Liver (tissue), 9 donors: ENCODE measurements around the gene MRPL9. TPM values are rescaled to one million over a fixed set of nuclear protein-coding genes. Genes with fewer than 3 reads are reported as not detected.
A peak's percentile ranks its signal among the peaks of the same experiment; 100 is the strongest.

Source experiments
- DNase-seq: peaks from one replicate; pipeline ENCODE4 v3.0.0-alpha.2; 2017; ENCODE audit warnings: low spot score
- H3K27ac ChIP-seq, 2 donors: one replicate each; pipeline ENCODE4 v1.7.0; 2013; ENCODE audit warnings: inconsistent platforms in 2 of 2, low read length in 2 of 2, control low read depth in 1 of 2, low read depth in 1 of 2, mild to moderate bottlenecking in 1 of 2
- H3K27me3 ChIP-seq, 4 donors: one replicate each; pipeline versions ENCODE4 v1.6.1 to v1.7.0; 2013; ENCODE audit warnings: low read length in 3 of 4, inconsistent platforms in 1 of 4, mild to moderate bottlenecking in 1 of 4, moderate library complexity in 1 of 4; ENCODE audit not compliant: control insufficient read depth in 4 of 4, insufficient read depth in 4 of 4
- H3K36me3 ChIP-seq, 4 donors: one replicate each; pipeline versions ENCODE4 v1.6.1 to v1.7.0; 2013; ENCODE audit warnings: low read length in 3 of 4, mild to moderate bottlenecking in 3 of 4, low read depth in 1 of 4, moderate library complexity in 1 of 4; ENCODE audit not compliant: control insufficient read depth in 4 of 4, insufficient read depth in 3 of 4
- H3K4me1 ChIP-seq, 4 donors: one replicate each; pipeline versions ENCODE4 v1.6.1 to v1.7.0; 2013; ENCODE audit warnings: low read length in 3 of 4, mild to moderate bottlenecking in 3 of 4, moderate library complexity in 1 of 4; ENCODE audit not compliant: control insufficient read depth in 4 of 4, insufficient read depth in 4 of 4
- H3K4me3 ChIP-seq, 3 donors: one replicate each; pipeline versions ENCODE4 v1.6.1 to v1.7.0; 2013; ENCODE audit warnings: low read length in 3 of 3, control low read depth in 1 of 3, low read depth in 1 of 3, mild to moderate bottlenecking in 1 of 3
- H3K9ac ChIP-seq, 2 donors: one replicate each; pipeline ENCODE4 v1.7.0; 2013; ENCODE audit warnings: low read length in 2 of 2, mild to moderate bottlenecking in 2 of 2, moderate library complexity in 2 of 2, control low read depth in 1 of 2, low read depth in 1 of 2
- H3K9me3 ChIP-seq, 4 donors: one replicate each; pipeline versions ENCODE4 v1.6.1 to v1.7.0; 2013; ENCODE audit warnings: low read length in 3 of 4; ENCODE audit not compliant: control insufficient read depth in 4 of 4
- CTCF ChIP-seq: fragments of 150-350 bp; IDR thresholded peaks from 2 replicates; pipeline ENCODE4 v1.5.1; 2017; ENCODE audit warnings: improper control_type of control experiment, low read depth, low read length; ENCODE audit not compliant: missing input control
- EGR1 ChIP-seq, 2 donors: IDR thresholded peaks; 2 replicates each; pipeline ENCODE4 v1.6.1; 2016 to 2018; ENCODE audit warnings: antibody characterized with exemption in 2 of 2, low read depth in 2 of 2
- FOXA1 ChIP-seq: IDR thresholded peaks from 2 replicates; pipeline ENCODE4 v1.6.1; 2016; ENCODE audit warnings: antibody characterized with exemption
- FOXA2 ChIP-seq: IDR thresholded peaks from 2 replicates; pipeline ENCODE4 v1.6.1; 2016; ENCODE audit warnings: antibody characterized with exemption
- GABPA ChIP-seq, 2 donors: IDR thresholded peaks in 1 of 2; conservative IDR thresholded peaks in 1 of 2; 2 replicates each; pipeline ENCODE4 v1.6.1; 2016; ENCODE audit warnings: antibody characterized with exemption in 2 of 2, mild to moderate bottlenecking in 1 of 2, moderate library complexity in 1 of 2
- HNF4A ChIP-seq, 2 donors: conservative IDR thresholded peaks; 2 replicates each; pipeline ENCODE4 v1.6.1; 2016; ENCODE audit warnings: antibody characterized with exemption in 2 of 2, mild to moderate bottlenecking in 2 of 2
- JUND ChIP-seq, 2 donors: IDR thresholded peaks; 2 replicates each; pipeline ENCODE4 v1.6.1; 2016; ENCODE audit warnings: antibody characterized with exemption in 2 of 2
- RAD21 ChIP-seq, 2 donors: IDR thresholded peaks; 2 replicates each; pipeline ENCODE4 v1.6.1; 2016; ENCODE audit warnings: antibody characterized with exemption in 2 of 2, mild to moderate bottlenecking in 2 of 2
- RXRA ChIP-seq, 2 donors: IDR thresholded peaks; 2 replicates each; pipeline ENCODE4 v1.6.1; 2017 to 2018; ENCODE audit warnings: antibody characterized with exemption in 2 of 2, mild to moderate bottlenecking in 1 of 2
- SP1 ChIP-seq: IDR thresholded peaks from 2 replicates; pipeline ENCODE4 v1.6.1; 2018; ENCODE audit warnings: antibody characterized with exemption, mild to moderate bottlenecking
- TAF1 ChIP-seq: conservative IDR thresholded peaks from 2 replicates; pipeline ENCODE4 v1.6.1; 2016; ENCODE audit warnings: antibody characterized with exemption, mild to moderate bottlenecking
- YY1 ChIP-seq: IDR thresholded peaks from 2 replicates; pipeline ENCODE4 v1.6.1; 2016; ENCODE audit warnings: antibody characterized with exemption, mild to moderate bottlenecking
- ZBTB33 ChIP-seq: IDR thresholded peaks from 2 replicates; pipeline ENCODE4 v1.6.1; 2016; ENCODE audit warnings: antibody characterized with exemption
- WGBS: extraction: QIAGEN DNeasy Blood & Tissue Kit; methylation state at CpG from one replicate; pipeline ENCODE4 v1.1.7; 2013; 5-methylcytosine and 5-hydroxymethylcytosine counted together
- polyA plus RNA-seq, 2 donors: library from polyadenylated mRNA; stranded (reverse) in 1 of 2; unstranded in 1 of 2; fragments of 200-250 nt in 1 of 2; fragments of >200 nt in 1 of 2; fragmentation: Nextera tagmentation in 1 of 2; extraction: Ambion mirVana in 1 of 2; gene quantifications; one replicate each; pipeline versions ENCODE4 v1.2.1 to v1.2.3, GENCODE V29; 2013 to 2015
- total RNA-seq, 2 donors: library from RNA; depleted of rRNA; stranded (reverse); fragments of >200 nt; gene quantifications; one replicate each; pipeline ENCODE4 v1.2.3, GENCODE V29; 2014
- TF ChIP-seq, protein P1 (sequence below): IDR thresholded peaks from 2 replicates; pipeline ENCODE4 v1.6.1; 2016; ENCODE audit warnings: antibody characterized with exemption
- donor health status: healthy.
- donor health status: healthy.
- donor health status: healthy.
- donor health status: healthy.
- donor health status: healthy.

Gene MRPL9
- total and polyA plus RNA-seq, 4 donors, result 22.5 to 43.5 (median 31.6) TPM

GRCh38 chr1:151798571-151798970, 35.3 kb upstream of the MRPL9 start:
- TF ChIP-seq JUND (IDR thresholded peaks at IDR 0.05) (no peak), CTCF (no peak), TAF1 (no peak), RAD21 (IDR thresholded peaks at IDR 0.05) (no peak), YY1 (no peak), FOXA2 (no peak), SP1 (no peak), FOXA1 (no peak), ZBTB33 (no peak), EGR1 (IDR thresholded peaks at IDR 0.05; ENCODE audit: low read depth in 2 of 2) (no peak)
- TF ChIP-seq, protein P1, sequence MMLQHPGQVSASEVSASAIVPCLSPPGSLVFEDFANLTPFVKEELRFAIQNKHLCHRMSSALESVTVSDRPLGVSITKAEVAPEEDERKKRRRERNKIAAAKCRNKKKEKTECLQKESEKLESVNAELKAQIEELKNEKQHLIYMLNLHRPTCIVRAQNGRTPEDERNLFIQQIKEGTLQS, result no peak
- Histone ChIP-seq H3K27ac (no peak overlapping the region), H3K4me3 (no peak overlapping the region), H3K4me1 (no peaks in the 10 kb centered on the region), H3K27me3 (no peaks in the 10 kb centered on the region), H3K9me3 (no peaks in the 10 kb centered on the region), H3K9ac (no peak overlapping the region), H3K36me3 (no peaks in the 10 kb centered on the region)
- 91% methylated on average over 5 of the region's 5 CpGs for WGBS
- no peak for DNase-seq

DNA sequence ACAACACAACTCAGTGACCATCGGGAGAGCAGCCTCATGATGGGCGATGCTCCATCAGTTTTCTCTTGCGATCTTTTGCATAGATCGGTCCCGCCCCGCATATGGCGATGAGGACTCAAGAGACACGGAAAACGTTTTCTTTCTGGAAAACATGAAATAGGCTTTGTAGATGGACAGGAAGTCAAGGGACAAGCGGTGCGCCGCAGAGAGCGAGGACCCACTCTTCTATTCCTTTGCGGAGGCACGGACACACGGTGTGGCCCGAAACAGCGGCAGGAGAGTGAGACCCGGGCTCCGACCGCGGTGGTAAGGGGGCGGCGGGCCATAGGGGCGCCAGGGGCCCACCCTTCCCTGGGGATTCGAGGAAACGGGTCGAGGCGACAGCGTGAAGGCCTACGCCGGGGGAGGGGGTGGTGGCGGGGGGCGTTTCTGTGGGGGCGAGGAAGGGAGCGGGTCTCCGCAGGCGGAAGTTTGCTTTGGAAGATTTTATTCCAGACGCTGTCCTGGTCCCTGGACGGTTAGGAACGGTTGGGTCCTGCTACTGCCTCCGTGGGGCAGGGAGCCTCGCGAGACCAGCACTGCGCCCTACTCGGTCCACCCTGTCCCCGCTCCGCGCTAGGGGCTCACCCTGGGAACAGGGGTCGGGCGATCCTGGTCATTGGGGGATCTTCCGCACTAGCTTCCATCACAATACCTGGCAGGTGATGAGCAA, 27.8 kb upstream of the MRPL9 start:
- H3K4me3 ChIP-seq, result peak overlapping the region; percentile 73 to 94 (median 90)
- under 1% methylated on average over 52 of the region's 52 CpGs for WGBS

More for the DNA sequence above, 27.8 kb upstream of the MRPL9 start:
- Histone ChIP-seq H3K4me1 (peaks cover 0 to 17% (median 9%) of the 10 kb centered on the region in 4 donors), H3K9ac (peak overlapping the region in 1 of 2 donors; percentile 69), H3K27ac (peak overlapping the region in 1 of 2 donors; percentile 28), H3K27me3 (no peaks in the 10 kb centered on the region), H3K36me3 (no peaks in the 10 kb centered on the region), H3K9me3 (no peaks in the 10 kb centered on the region)
- DNase-seq, result no peak
- TF ChIP-seq JUND (IDR thresholded peaks at IDR 0.05), result no peak
- no peak for TF ChIP-seq SP1
- no peak for TF ChIP-seq HNF4A (conservative IDR thresholded peaks at IDR 0.05)
- no peak for TF ChIP-seq RXRA (IDR thresholded peaks at IDR 0.05)
- no peak for TF ChIP-seq GABPA (IDR thresholded peaks at IDR 0.05 in 1 of 2, conservative IDR thresholded peaks at IDR 0.05 in 1 of 2)
- peak; percentile 28 for TF ChIP-seq YY1
- TF ChIP-seq, protein P1, result no peak
- TF ChIP-seq ZBTB33, result no peak
